CD14-positive monocyte (primary cell): ENCODE data around the gene PCARE. TPM values are rescaled to one million over a fixed set of nuclear protein-coding genes. Genes with fewer than 3 reads are reported as not detected.
A peak's percentile ranks its signal among the peaks of the same experiment; 100 is the strongest.

Experiments used
- DNase-seq, 3 donors: peaks; one replicate each; pipeline ENCODE4 v3.0.0-alpha.2; 2011 to 2022
- H2AFZ ChIP-seq: 2 replicates; pipeline ENCODE4 v1.6.0; 2012; ENCODE audit warnings: mild to moderate bottlenecking, low read depth, low read length, inconsistent platforms; ENCODE audit not compliant: insufficient read depth, poor library complexity, severe bottlenecking
- H3K27ac ChIP-seq, 2 donors: 1 replicate in 1 of 2; 2 replicates in 1 of 2; pipeline ENCODE4 v1.5.1; 2012 to 2013; ENCODE audit warnings: low read length in 2 of 2, control low read depth in 1 of 2, inconsistent platforms in 1 of 2, low read depth in 1 of 2, mild to moderate bottlenecking in 1 of 2
- H3K27me3 ChIP-seq, 2 donors: one replicate each; pipeline versions ENCODE4 v1.6.0 to v1.6.1; 2011 to 2013; ENCODE audit warnings: low read length in 2 of 2; ENCODE audit not compliant: control insufficient read depth in 2 of 2, insufficient read depth in 2 of 2
- H3K36me3 ChIP-seq, 2 donors: replicated peaks in 1 of 2; 1 replicate in 1 of 2; 2 replicates in 1 of 2; pipeline versions ENCODE4 v1.5.1 to v1.6.1; 2012 to 2013; ENCODE audit warnings: low read length in 2 of 2, control low read depth in 1 of 2, inconsistent platforms in 1 of 2, mild to moderate bottlenecking in 1 of 2; ENCODE audit not compliant: insufficient read depth in 2 of 2, control insufficient read depth in 1 of 2
- H3K4me1 ChIP-seq, 2 donors: 1 replicate in 1 of 2; 2 replicates in 1 of 2; pipeline versions ENCODE4 v1.5.1 to v1.6.1; 2012 to 2013; ENCODE audit warnings: low read length in 2 of 2, control low read depth in 1 of 2, inconsistent platforms in 1 of 2, mild to moderate bottlenecking in 1 of 2, moderate library complexity in 1 of 2; ENCODE audit not compliant: insufficient read depth in 2 of 2, control insufficient read depth in 1 of 2
- H3K4me2 ChIP-seq: replicated peaks from 2 replicates; pipeline ENCODE3; 2012; ENCODE audit warnings: low read length, moderate library complexity, mild to moderate bottlenecking; ENCODE audit not compliant: poor library complexity, severe bottlenecking; ENCODE audit errors: extremely low read depth
- H3K4me3 ChIP-seq, 3 experiments: fragments of 200-600 bp in 1 of 3; sonication (generic) in 1 of 3; replicated peaks in 1 of 3; 1 replicate in 2 of 3; 2 replicates in 1 of 3; pipeline ENCODE4 v1.5.1; 2011 to 2013; ENCODE audit warnings: low read length in 3 of 3, mild to moderate bottlenecking in 3 of 3, control low read depth in 2 of 3, low read depth in 2 of 3, inconsistent platforms in 1 of 3, moderate library complexity in 1 of 3
- H3K79me2 ChIP-seq: 2 replicates; pipeline ENCODE4 v1.6.0; 2012; ENCODE audit warnings: mild to moderate bottlenecking, control low read depth, inconsistent platforms, low read length, moderate library complexity; ENCODE audit not compliant: insufficient read depth
- H3K9ac ChIP-seq: 2 replicates; pipeline ENCODE4 v1.6.0; 2017; ENCODE audit warnings: low read length, mild to moderate bottlenecking; ENCODE audit not compliant: insufficient read depth, poor library complexity, severe bottlenecking
- H3K9me3 ChIP-seq, 2 donors: replicated peaks in 1 of 2; 1 replicate in 1 of 2; 2 replicates in 1 of 2; pipeline versions ENCODE4 v1.5.1 to v1.6.1; 2012 to 2013; ENCODE audit warnings: low read length in 2 of 2, control low read depth in 1 of 2; ENCODE audit not compliant: control insufficient read depth in 1 of 2, insufficient read depth in 1 of 2
- H4K20me1 ChIP-seq: 2 replicates; pipeline ENCODE4 v1.6.0; 2012; ENCODE audit warnings: mild to moderate bottlenecking, low read length, control low read depth, moderate library complexity; ENCODE audit not compliant: insufficient read depth
- H3K27ac Mint-ChIP-seq, 7 donors: one replicate each; pipeline ENCODE4 v1.8.0; 2020; ENCODE audit warnings: mild to moderate bottlenecking in 7 of 7, mixed read lengths in 7 of 7, moderate library complexity in 6 of 7, inconsistent platforms in 2 of 7
- H3K27me3 Mint-ChIP-seq, 3 donors: one replicate each; pipeline ENCODE4 v1.8.0; 2021 to 2022; ENCODE audit warnings: low read depth in 3 of 3, mild to moderate bottlenecking in 3 of 3, mixed read lengths in 3 of 3, moderate library complexity in 3 of 3, inconsistent platforms in 1 of 3
- H3K36me3 Mint-ChIP-seq, 2 donors: one replicate each; pipeline ENCODE4 v1.8.0; 2020; ENCODE audit warnings: mixed read lengths in 2 of 2, inconsistent platforms in 1 of 2, mild to moderate bottlenecking in 1 of 2
- H3K4me1 Mint-ChIP-seq: one replicate; pipeline ENCODE4 v1.8.0; 2020; ENCODE audit warnings: mild to moderate bottlenecking, mixed read lengths
- H3K4me3 Mint-ChIP-seq, 2 donors: one replicate each; pipeline ENCODE4 v1.8.0; 2020; ENCODE audit warnings: mild to moderate bottlenecking in 2 of 2, mixed read lengths in 2 of 2, moderate library complexity in 1 of 2
- H3K9me3 Mint-ChIP-seq, 7 donors: one replicate each; pipeline ENCODE4 v1.8.0; 2020 to 2022; ENCODE audit warnings: mixed read lengths in 7 of 7, mild to moderate bottlenecking in 6 of 7, moderate library complexity in 6 of 7, inconsistent platforms in 2 of 7
- CTCF ChIP-seq: fragments of 200-600 bp; IDR thresholded peaks from one replicate; pipeline ENCODE4 v1.8.0; 2022; ENCODE audit warnings: antibody characterized with exemption, mild to moderate bottlenecking
- WGBS: methylation state at CpG from one replicate; pipeline ENCODE4 v1.1.5; 2013; ENCODE audit warnings: missing lambda C conversion rate; ENCODE audit not compliant: insufficient coverage; 5-methylcytosine and 5-hydroxymethylcytosine counted together
- intact Hi-C, 2 donors: fragments of 100-400 bp; cut with micrococcal nuclease; formaldehyde crosslinking; loops; one replicate each; pipeline versions ENCODE4 v1.15.0 to v1.15.1; 2023
- polyA plus RNA-seq, 3 donors: library from polyadenylated mRNA; depleted of rRNA in 1 of 3; unstranded in 2 of 3; stranded (reverse) in 1 of 3; fragments of 300-500 nt in 2 of 3; fragments of >200 nt in 1 of 3; fragmentation: Illumina TruSeq in 2 of 3; gene quantifications; 1 replicate in 2 of 3; 2 replicates in 1 of 3; pipeline ENCODE4 v1.2.3, GENCODE V29; 2012 to 2021

The PCARE gene
- polyA plus RNA-seq, 3 donors: not detected

- peak overlapping the region in 1 of 7 donors; percentile 17 for H3K27ac Mint-ChIP-seq
- no peaks in the 10 kb centered on the region for H3K36me3 ChIP-seq
- H3K4me2 ChIP-seq: no peak overlapping the region
- DNase-seq: no peak
- H3K9me3 ChIP-seq: no peaks in the 10 kb centered on the region
- no peak overlapping the region for H3K4me3 ChIP-seq
- no peaks in the 10 kb centered on the region for H3K36me3 Mint-ChIP-seq
- no peaks in the 10 kb centered on the region for H3K27me3 ChIP-seq
- H3K9me3 Mint-ChIP-seq: peaks cover 0 to 3% (median 0%) of the 10 kb centered on the region in 7 donors
- no peak overlapping the region for H3K27ac ChIP-seq
- H3K27me3 Mint-ChIP-seq: peaks cover 0 to 13% (median 4%) of the 10 kb centered on the region in 3 donors
- peaks cover 11% of the 10 kb centered on the region for H3K4me1 Mint-ChIP-seq
- H2AFZ ChIP-seq: no peak overlapping the region
- H3K4me1 ChIP-seq: peaks cover 0 to 9% of the 10 kb centered on the region in 2 donors
- intact Hi-C loops: loop anchor here in 1 of 2 donors (10.0 kb wide), 1 partner anchor 49 kb away; the partner anchor contains the start of gene TOGARAM2
- no peak overlapping the region for H3K9ac ChIP-seq
- H3K79me2 ChIP-seq: no peaks in the 10 kb centered on the region
- no peaks in the 10 kb centered on the region for H4K20me1 ChIP-seq
- H3K4me3 Mint-ChIP-seq: no peak overlapping the region
- 100% methylated on average over 1 of the region's 6 CpGs for WGBS
- no peak for TF ChIP-seq CTCF
These were observed 40.7 kb downstream of the PCARE start for GRCh38 chr2:29033656-29034055.

GRCh38 chr2:29033172-29033571 is 41.2 kb downstream of the PCARE start:
- no peak for DNase-seq
- H3K4me2 ChIP-seq: no peak overlapping the region
- no peaks in the 10 kb centered on the region for H3K79me2 ChIP-seq
- no peaks in the 10 kb centered on the region for H3K27me3 ChIP-seq
- H3K4me3 ChIP-seq: no peak overlapping the region
- H3K36me3 ChIP-seq: no peaks in the 10 kb centered on the region
- Mint-ChIP-seq H3K9me3 (peaks cover 0 to 3% (median 0%) of the 10 kb centered on the region in 7 donors), H3K36me3 (no peaks in the 10 kb centered on the region), H3K4me1 (peaks cover 11% of the 10 kb centered on the region), H3K27me3 (peaks cover 0 to 13% (median 2%) of the 10 kb centered on the region in 3 donors), H3K4me3 (no peak overlapping the region), H3K27ac (no peak overlapping the region)
- H3K9ac ChIP-seq: no peak overlapping the region
- WGBS: 100% methylated on average over 2 of the region's 2 CpGs
- no peaks in the 10 kb centered on the region for H3K9me3 ChIP-seq
- no peaks in the 10 kb centered on the region for H4K20me1 ChIP-seq
- TF ChIP-seq CTCF: no peak
- H3K27ac ChIP-seq: no peak overlapping the region
- intact Hi-C loops: loop anchor here in 1 of 2 donors (10.0 kb wide), 1 partner anchor 48 kb away; the partner anchor contains the start of gene TOGARAM2
- H2AFZ ChIP-seq: no peak overlapping the region
- H3K4me1 ChIP-seq: peaks cover 0 to 9% of the 10 kb centered on the region in 2 donors
